GM19463 (cell line): Measurements from ENCODE around the gene FAM9C.

ENCODE experiments used
- ATAC-seq: cut with Tn5 transposase; IDR thresholded peaks from one replicate; pipeline ENCODE4 v1.9.1; 2021; ENCODE audit warnings: mild to moderate bottlenecking, moderate library complexity; ENCODE audit not compliant: unreplicated experiment

Gene FAM9C

GRCh38 chrX:13008851-13009250, 35.6 kb downstream of the FAM9C start:
- no peak for ATAC-seq

DNA sequence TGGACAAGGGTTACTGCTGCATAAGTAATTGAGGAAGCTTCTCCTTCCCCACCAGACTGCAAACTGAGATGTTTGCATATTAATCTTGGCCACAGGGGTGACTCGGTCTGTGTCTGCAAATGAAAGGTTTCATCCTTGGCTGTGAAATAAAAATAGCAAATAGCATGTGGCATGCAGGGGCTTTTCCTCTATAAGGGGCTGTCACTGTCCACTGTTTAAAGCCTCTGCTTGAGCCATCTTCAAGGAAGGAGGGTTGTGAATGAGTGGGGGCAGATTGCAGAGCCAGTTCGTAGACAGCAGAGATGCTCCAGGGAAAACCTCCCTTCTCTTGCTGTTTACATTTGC, 36.3 kb downstream of the FAM9C start:
- ATAC-seq, result peak; percentile 31

DNA sequence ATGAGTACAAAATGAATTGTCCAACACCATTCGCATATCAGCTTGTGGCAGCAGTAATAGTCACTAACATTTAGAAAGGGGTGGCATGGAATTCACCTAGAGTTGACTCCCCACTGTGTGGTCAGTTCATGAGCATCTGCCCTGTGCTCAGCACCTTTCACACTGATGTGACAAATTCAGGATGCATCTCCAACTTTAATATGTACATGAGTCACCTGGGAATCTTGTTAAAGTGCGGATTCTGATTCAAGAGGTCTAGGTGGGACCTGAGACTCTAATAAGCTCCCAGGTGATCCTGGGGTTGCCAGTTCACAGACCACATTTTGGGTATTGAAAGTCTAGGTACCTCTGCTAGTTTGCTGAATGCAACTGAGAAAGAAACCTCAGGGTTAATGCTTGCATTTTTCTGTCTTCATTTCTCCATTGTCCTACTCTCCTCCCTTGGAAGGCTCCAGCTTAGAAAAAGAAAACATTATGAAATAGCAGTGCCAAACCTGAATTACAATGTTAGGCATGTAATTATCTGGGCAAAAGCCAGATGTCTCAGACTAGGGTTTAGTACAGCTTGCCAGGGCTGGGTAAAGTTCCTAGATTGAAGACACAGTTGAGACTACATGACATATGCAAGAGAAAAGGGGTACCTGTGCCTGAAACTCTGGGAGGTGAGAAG, 36.8 kb downstream of the FAM9C start:
- peak; percentile 3 for ATAC-seq

- peak; percentile 59 for ATAC-seq
Measured at GRCh38 chrX:13005661-13006473, 38.6 kb downstream of the FAM9C start.

GRCh38 chrX:13001961-13002671, 42.3 kb downstream of the FAM9C start:
- ATAC-seq, result no peak

- ATAC-seq, result no peak
Measured at GRCh38 chrX:13001097-13001496, 43.3 kb downstream of the FAM9C start.

DNA sequence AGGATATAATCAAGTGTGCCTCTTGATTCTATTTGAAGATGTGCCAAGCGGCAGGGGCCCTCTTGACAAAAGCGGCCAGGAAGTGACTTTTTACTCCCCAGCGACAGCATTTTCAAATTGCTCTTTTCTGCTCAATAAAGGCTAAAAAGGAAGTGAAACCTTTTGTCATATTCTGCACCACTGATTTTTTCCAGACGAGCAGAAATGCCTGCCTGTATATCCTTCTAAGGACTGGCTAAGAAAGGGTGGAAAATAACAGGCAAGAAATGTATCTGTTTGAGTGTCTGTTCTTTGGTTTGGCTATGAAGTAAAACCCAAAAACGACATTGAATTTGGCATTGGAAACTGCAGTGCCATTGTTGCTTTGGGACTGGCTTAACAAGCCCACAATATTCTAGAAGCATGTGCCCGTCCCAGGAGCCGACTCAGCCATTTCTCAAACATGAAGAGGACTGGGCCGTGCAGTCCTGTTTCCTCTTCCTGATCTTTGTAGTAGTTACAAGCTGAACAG, 44.1 kb downstream of the FAM9C start:
- ATAC-seq, result peak; percentile 40

DNA sequence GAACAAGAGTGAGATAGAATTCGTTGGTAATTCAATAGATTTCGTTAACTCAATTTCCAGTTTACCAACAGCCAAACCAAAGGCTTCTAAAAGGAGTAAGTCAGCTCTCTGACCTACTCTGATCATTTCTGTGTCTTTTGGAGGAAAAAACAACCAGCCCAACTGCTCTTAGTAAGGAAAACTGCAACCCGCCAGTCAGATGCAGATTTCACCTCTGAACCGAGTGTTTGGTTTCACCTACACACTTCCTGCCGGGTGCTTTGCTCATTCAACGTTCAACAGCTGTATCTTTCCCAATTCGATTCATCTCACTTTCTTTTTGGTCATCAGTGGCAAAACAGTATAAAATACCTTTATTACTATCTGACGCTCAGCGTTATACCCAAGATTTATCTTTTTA, 45.0 kb downstream of the FAM9C start:
- peak; percentile 53 for ATAC-seq

- ATAC-seq, result no peak
Measured at GRCh38 chrX:12997906-12998687, 46.3 kb downstream of the FAM9C start.

DNA sequence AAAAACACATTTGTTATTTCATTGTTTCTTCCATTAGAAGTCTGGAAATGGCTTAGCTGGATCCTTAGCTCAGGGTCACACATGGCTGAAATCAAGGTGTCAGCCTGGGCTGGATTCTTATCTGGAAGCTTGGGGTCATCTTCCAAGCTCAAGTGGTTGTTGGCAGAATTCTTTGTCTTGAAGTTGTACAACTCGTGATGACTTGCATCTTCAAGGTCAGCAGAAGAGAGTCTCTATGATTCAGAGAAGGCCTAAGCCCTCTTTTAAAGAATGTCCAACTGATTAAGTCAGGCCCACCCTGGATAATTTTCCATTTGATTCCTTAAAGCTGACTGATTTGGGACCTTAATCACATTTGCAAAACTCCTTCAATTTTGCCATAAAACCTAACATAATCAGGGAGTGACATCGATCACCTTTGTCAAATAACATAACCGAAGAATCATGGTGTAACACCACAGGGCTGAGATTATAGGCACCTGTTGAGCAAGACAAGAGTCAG, 47.4 kb downstream of the FAM9C start:
- ATAC-seq, result no peak

DNA sequence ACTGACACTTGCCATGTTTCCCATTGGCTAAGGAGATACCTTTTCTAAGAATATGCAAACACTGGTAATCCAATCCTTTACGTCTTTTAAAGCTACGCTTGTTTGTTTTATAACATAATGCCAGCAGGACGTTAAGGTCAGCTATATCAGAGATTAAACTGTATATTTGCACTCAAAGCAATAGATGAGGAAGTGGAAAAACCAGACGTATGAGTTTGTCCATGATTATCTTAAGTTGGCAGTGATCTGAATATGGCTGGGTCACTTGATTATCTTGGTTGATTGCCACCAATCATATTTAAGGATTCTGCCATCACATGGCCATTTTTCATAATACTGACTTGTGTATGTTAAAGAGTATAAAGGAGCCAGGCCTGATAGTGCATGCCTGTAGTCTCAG, 50.1 kb downstream of the FAM9C start:
- no peak for ATAC-seq

- ATAC-seq, result no peak
Measured at GRCh38 chrX:12993826-12994225, 50.6 kb downstream of the FAM9C start.

- ATAC-seq, result no peak
Measured at GRCh38 chrX:12992544-12993118, 51.8 kb downstream of the FAM9C start.

GRCh38 chrX:12991575-12991974, 52.8 kb downstream of the FAM9C start:
- ATAC-seq, result no peak

DNA sequence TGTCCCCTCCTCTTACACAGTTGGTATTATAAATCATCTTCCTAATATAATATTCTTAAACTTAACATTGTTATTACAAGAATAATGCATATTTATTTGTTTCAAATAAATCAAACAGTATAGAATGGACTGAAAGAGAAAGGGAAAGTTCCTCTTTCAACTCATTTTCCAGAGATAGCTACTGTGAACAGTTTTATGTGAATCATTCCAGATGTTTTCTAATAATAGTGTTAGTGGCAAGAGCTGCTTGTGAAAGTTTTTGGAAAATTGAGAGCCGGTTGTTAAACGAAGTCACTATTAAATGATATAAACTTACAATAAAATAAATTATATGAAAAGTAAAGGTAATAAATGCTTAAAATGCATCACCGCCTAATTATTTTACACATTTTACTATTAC, 55.0 kb downstream of the FAM9C start:
- ATAC-seq, result no peak

DNA sequence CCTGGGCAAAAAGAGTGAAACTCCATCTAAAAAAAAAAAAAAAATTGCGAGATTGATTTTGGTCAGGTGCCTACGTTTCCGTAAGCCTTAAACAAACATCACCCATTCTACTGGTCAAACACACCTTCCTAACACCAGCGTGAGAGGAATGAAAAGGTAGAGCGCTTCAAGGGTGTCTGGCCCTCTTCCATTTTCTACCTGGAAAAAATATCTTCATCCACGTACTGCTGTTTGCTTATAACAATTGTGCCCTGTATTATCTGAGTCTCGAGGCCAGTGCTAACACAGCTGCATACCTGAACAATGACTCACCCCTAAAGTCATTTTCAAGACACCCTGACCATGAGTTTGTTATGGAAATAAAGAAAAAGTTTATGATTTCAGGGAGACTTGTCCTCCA, 55.6 kb downstream of the FAM9C start:
- ATAC-seq, result no peak

GRCh38 chrX:12987900-12988594, 56.4 kb downstream of the FAM9C start:
- no peak for ATAC-seq

DNA sequence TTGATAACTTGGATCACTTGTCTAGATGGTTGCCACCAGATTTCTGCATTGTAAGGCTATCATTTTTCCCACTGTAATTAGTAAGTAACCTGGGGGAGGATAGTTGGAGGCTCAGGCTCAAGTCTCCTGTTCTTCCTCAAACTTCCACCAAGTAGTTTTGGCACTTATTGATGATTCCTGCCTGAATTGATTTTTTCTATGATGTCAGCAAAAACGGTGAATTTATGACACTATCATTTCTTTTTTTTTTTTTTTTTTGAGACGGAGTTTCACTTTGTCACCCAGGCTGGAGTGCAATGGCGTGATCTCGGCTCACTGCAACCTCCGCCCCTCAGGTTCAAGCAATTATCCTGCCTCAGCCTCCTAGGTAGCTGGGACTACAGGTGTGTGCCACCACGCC, 57.1 kb downstream of the FAM9C start:
- no peak for ATAC-seq

DNA sequence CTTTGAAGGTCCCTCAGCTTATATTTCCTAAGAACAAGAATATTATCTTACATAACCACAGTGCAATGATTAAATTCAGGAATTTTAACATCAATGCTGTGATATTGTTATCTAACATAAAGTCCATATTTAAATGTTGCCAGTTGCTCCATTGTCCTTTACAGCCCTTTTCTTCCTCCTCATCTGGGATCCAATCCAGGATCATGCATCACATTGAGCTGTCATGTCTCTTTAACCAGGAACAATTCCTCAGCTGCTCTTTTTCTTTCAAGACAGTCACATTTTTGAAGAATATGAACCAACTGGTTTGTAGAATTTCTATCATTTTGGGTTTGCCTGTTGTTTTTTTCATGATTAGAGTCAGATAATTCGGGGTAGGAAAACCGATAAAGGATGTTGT, 57.5 kb downstream of the FAM9C start:
- ATAC-seq, result no peak
